Loucy (cell line): Measurements from ENCODE around the gene TEP1.

Experiments
- EZH2phosphoT487 ChIP-seq: fragments of 200-600 bp; IDR thresholded peaks from 2 replicates; pipeline ENCODE4 v1.6.1; 2018; ENCODE audit warnings: antibody characterized with exemption, mild to moderate bottlenecking, moderate library complexity, borderline replicate concordance
- TF ChIP-seq, protein P1 (sequence below): fragments of 200-600 bp; sonication (generic); conservative IDR thresholded peaks from 2 replicates; pipeline ENCODE4 v1.5.1; 2014; ENCODE audit warnings: mild to moderate bottlenecking, antibody characterized with exemption, low read length

DNA sequence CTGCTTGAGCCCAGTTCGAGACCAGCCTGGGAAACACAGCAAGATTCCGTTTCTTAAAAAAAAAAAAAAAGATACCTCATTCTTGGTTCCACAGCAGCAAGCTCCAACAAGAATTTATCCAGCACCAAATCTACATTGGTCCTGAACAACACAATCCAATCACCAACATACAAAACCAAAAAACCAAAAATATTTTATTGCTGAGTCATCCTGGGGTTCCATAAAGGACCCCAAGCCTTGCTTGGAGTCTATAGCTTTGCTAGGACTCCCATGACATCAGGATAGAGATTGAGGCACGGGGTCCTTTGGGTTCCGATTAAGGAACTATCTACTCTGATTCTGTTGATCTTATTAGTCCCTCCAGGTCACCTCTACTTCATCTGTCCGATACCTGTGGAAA lies 33.6 kb upstream of the TEP1 start:
- TF ChIP-seq, protein P1, sequence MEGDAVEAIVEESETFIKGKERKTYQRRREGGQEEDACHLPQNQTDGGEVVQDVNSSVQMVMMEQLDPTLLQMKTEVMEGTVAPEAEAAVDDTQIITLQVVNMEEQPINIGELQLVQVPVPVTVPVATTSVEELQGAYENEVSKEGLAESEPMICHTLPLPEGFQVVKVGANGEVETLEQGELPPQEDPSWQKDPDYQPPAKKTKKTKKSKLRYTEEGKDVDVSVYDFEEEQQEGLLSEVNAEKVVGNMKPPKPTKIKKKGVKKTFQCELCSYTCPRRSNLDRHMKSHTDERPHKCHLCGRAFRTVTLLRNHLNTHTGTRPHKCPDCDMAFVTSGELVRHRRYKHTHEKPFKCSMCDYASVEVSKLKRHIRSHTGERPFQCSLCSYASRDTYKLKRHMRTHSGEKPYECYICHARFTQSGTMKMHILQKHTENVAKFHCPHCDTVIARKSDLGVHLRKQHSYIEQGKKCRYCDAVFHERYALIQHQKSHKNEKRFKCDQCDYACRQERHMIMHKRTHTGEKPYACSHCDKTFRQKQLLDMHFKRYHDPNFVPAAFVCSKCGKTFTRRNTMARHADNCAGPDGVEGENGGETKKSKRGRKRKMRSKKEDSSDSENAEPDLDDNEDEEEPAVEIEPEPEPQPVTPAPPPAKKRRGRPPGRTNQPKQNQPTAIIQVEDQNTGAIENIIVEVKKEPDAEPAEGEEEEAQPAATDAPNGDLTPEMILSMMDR, result no peak
- TF ChIP-seq EZH2phosphoT487, result no peak
